BE2C (cell line): ENCODE measurements around the gene NDUFS5. TPM values are rescaled to one million over a fixed set of nuclear protein-coding genes. Genes with fewer than 3 reads are reported as not detected.
"Not testable (repeated sequence)": the region's sequence is repeated elsewhere in the genome, so short reads cannot be mapped to it uniquely, and the experiment has no call there.

ENCODE experiments used
- DNase-seq: peaks from one replicate; pipeline ENCODE4 v3.0.0-alpha.2; 2020
- H3K27me3 ChIP-seq: fragments of 250-450 bp; sonication (Bioruptor Pico); 2 replicates; pipeline ENCODE4 v1.5.1; 2020; ENCODE audit warnings: mild to moderate bottlenecking
- H3K36me3 ChIP-seq: fragments of 250-450 bp; sonication (Bioruptor Pico); 2 replicates; pipeline ENCODE4 v1.5.1; 2020; ENCODE audit warnings: mild to moderate bottlenecking
- H3K4me1 ChIP-seq: fragments of 250-450 bp; sonication (Bioruptor Pico); 2 replicates; pipeline ENCODE4 v1.5.1; 2020
- H3K4me3 ChIP-seq: 2 replicates; pipeline ENCODE4 v1.5.1; 2011; ENCODE audit warnings: low read depth, low read length
- H3K9me3 ChIP-seq: fragments of 250-450 bp; sonication (Bioruptor Pico); 2 replicates; pipeline ENCODE4 v1.5.1; 2020
- CTCF ChIP-seq: IDR thresholded peaks from 2 replicates; pipeline ENCODE4 v1.5.1; 2012; ENCODE audit warnings: mild to moderate bottlenecking, low read depth, low read length
- polyA plus RNA-seq: library from polyadenylated mRNA; unstranded; fragments of >200 nt; gene quantifications from one replicate; pipeline ENCODE4 v1.2.1, GENCODE V29; 2012; ENCODE audit warnings: low read depth, missing spikeins; ENCODE audit not compliant: insufficient read length, insufficient read depth

NDUFS5 gene
- polyA plus RNA-seq, result 347 TPM

- TF ChIP-seq CTCF, result no peak
- Histone ChIP-seq H3K4me1 (no peaks in the 10 kb centered on the region), H3K36me3 (peaks cover 10% of the 10 kb centered on the region), H3K9me3 (no peaks in the 10 kb centered on the region), H3K27me3 (no peaks in the 10 kb centered on the region), H3K4me3 (peak within 1 kb of the TSS; percentile 96)
- peak; percentile 81 for DNase-seq
These were observed at the start of gene NDUFS5 for GRCh38 chr1:39026051-39026865. Gene NDUFS5 (plus strand): TSS chr1:39026350. CDS start chr1:39028725, 2,375 bp downstream.

GRCh38 chr1:38977399-38978244, 48.5 kb upstream of the NDUFS5 start:
- H3K36me3 ChIP-seq, DNase-seq, H3K4me1 ChIP-seq, H3K27me3 ChIP-seq, H3K4me3 ChIP-seq, H3K9me3 ChIP-seq: not testable (repeated sequence)

GRCh38 chr1:38978245-38978542, 48.0 kb upstream of the NDUFS5 start:
- DNase-seq, H3K9me3 ChIP-seq, H3K4me1 ChIP-seq, H3K27me3 ChIP-seq, H3K4me3 ChIP-seq, H3K36me3 ChIP-seq: not testable (repeated sequence)

- not testable (repeated sequence) for H3K4me3 ChIP-seq, H3K27me3 ChIP-seq, DNase-seq, H3K4me1 ChIP-seq, H3K36me3 ChIP-seq, H3K9me3 ChIP-seq
These were observed 46.8 kb upstream of the NDUFS5 start for GRCh38 chr1:38979380-38979779.

- Histone ChIP-seq H3K9me3 (no peaks in the 10 kb centered on the region), H3K4me1 (no peaks in the 10 kb centered on the region), H3K27me3 (no peaks in the 10 kb centered on the region), H3K36me3 (no peaks in the 10 kb centered on the region), H3K4me3 (no peak overlapping the region)
- no peak for TF ChIP-seq CTCF
- DNase-seq, result no peak
These were observed 36.2 kb upstream of the NDUFS5 start for GRCh38 chr1:38989979-38990378.

- Histone ChIP-seq H3K36me3 (no peaks in the 10 kb centered on the region), H3K27me3 (no peaks in the 10 kb centered on the region), H3K4me3 (peak overlapping the region; percentile 47), H3K9me3 (no peaks in the 10 kb centered on the region), H3K4me1 (no peaks in the 10 kb centered on the region)
- DNase-seq, result no peak
- no peak for TF ChIP-seq CTCF
These were observed 35.8 kb upstream of the NDUFS5 start for GRCh38 chr1:38990386-38990737.

GRCh38 chr1:38990738-38991637, 35.2 kb upstream of the NDUFS5 start, which contains the start of gene AKIRIN1:
Gene AKIRIN1 (plus strand): TSS chr1:38991276. CDS start chr1:38991381, 105 bp downstream.
- Histone ChIP-seq H3K9me3 (no peaks in the 10 kb centered on the region), H3K4me1 (no peaks in the 10 kb centered on the region), H3K27me3 (no peaks in the 10 kb centered on the region), H3K36me3 (0 out of 2 replicates have a peak, but pooled peaks cover 3% of the 10 kb centered on the region), H3K4me3 (peak within 1 kb of the TSS; percentile 69)
- TF ChIP-seq CTCF, result no peak
- peak; percentile 95 for DNase-seq
